CD4-positive, alpha-beta T cell treated with Interleukin-15 for 1 hour (primary cell): ENCODE data around the gene OR4C46.
"Not testable (repeated sequence)": the region's sequence is repeated elsewhere in the genome, so short reads cannot be mapped to it uniquely, and the experiment has no call there.

Source experiments
- DNase-seq: peaks from one replicate; pipeline ENCODE4 v3.0.0-alpha.2; 2020

Gene OR4C46

DNA sequence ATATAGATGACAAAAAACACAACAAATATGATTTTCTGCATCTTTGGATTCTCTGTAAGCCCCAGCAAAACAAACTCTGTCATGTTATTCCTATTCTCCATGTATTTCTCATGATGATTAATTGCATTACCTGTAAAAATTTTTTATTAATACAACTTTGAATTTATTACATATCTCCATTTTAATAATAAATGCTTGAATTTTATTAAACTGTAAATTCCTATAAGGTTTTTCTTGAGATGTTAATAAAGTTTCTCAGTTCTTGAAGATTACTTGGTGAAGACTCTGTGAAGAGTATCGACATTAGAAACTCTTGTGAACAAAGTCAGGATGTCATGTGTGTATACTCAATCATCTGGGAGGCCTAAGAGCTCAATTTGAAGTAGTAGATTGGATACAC lies at the start of gene OR4C46:
OR4C46 (minus strand) TSS at position 101 of the 400 bp plus-strand sequence; CDS start at position 101, 0 bp downstream.
- no peak for DNase-seq

DNA sequence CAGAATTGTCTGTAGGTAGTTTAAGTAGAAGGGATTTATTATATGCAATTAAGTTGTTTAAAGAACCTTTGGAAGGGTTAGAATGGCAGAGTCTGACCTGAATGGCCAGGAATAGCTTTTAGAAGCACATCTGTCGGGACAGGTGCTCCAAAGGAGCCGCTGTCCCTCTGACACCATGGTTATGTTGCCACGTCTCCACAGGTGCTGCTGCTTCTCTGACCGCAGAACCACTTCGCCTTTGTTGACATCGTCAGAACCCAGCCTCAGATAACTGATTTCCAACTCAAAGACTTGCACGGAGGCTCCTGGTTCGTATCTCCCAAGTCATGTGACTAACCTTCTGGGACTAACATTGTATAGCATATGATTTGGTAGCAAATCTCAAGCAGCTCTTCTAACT lies 41.8 kb upstream of the OR4C46 start:
- DNase-seq, result not testable (repeated sequence)

DNA sequence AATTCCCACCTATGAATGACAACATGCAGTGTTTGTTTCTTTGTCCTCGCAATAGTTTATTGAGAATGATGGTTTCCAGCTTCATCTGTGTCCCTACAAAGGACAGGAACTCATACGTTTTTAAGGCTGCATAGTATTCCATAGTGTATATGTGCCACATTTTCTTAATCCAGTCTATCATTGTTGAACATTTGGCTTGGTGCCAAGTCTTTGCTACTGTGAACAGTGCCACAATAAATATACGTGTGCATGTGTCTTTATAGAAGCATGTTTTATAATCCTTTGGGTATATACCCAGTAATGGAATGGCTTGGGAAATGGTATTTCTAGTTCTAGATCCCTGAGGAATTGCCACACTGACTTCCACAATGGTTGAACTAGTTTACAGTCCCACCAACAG lies 42.4 kb downstream of the OR4C46 start:
- DNase-seq, result not testable (repeated sequence)

- no peak for DNase-seq
These were observed 44.9 kb downstream of the OR4C46 start for GRCh38 chr11:54558919-54559318.

- no peak for DNase-seq
These were observed 45.4 kb downstream of the OR4C46 start for GRCh38 chr11:54558407-54558806.
